ENCODE measurements around the gene MIF4GD. TPM values are rescaled to one million over a fixed set of nuclear protein-coding genes. Genes with fewer than 3 reads are reported as not detected.
"Not testable (repeated sequence)": the region's sequence is repeated elsewhere in the genome, so short reads cannot be mapped to it uniquely, and the experiment has no call there.

MIF4GD gene
- total and polyA plus RNA-seq, 2 experiments from 2014 or later = 10.7 to 14.4 TPM

- no peaks in the 10 kb centered on the region for H3K27me3 ChIP-seq (replicated peaks; ENCODE audit: insufficient read depth)
- H3K27ac ChIP-seq = no peak overlapping the region
- no peak overlapping the region for H3K4me2 ChIP-seq (ENCODE audit: unreplicated experiment)
- H3K36me3 ChIP-seq (ENCODE audit: low read depth) = no peaks in the 10 kb centered on the region
- H3K4me3 ChIP-seq = no peak overlapping the region
- H3F3A ChIP-seq (ENCODE audit: insufficient read depth) = no peaks in the 10 kb centered on the region
- in situ Hi-C loops (cut with MboI) = no loop called here
- H3K9me3 ChIP-seq (ENCODE audit: low read depth) = no peaks in the 10 kb centered on the region
- H2AFZ ChIP-seq = no peak overlapping the region
- 49 to 60% methylated on average over 7 of the region's 7 CpGs for WGBS, 2 experiments (ENCODE audit: low coverage in 1 of 2, low lambda C conversion rate in 2 of 2, missing lambda C conversion rate in 2 of 2)
- no peak for TF ChIP-seq EZH2 (IDR thresholded peaks at IDR 0.05; ENCODE audit: insufficient read depth, poor library complexity, severe bottlenecking)
- no peak for TF ChIP-seq EZH2phosphoT487 (IDR thresholded peaks at IDR 0.05; ENCODE audit: insufficient read depth, low read depth)
- no peak overlapping the region for H3K9ac ChIP-seq
- DNase-seq = no peak
- H4K20me1 ChIP-seq (ENCODE audit: insufficient read depth) = no peaks in the 10 kb centered on the region
- no peaks in the 10 kb centered on the region for H3K79me2 ChIP-seq (ENCODE audit: insufficient read depth)
- no peaks in the 10 kb centered on the region for H3K4me1 ChIP-seq (ENCODE audit: insufficient read depth)
- no peaks in the 10 kb centered on the region for H3K9me2 ChIP-seq (ENCODE audit: insufficient read depth)
Measured at GRCh38 chr17:75300280-75300679, 29.2 kb upstream of the MIF4GD start.

- no peak overlapping the region for H2AFZ ChIP-seq
- H3K9me3 ChIP-seq (ENCODE audit: low read depth) = no peaks in the 10 kb centered on the region
- no peaks in the 10 kb centered on the region for H3F3A ChIP-seq (ENCODE audit: insufficient read depth)
- H3K27me3 ChIP-seq (replicated peaks; ENCODE audit: insufficient read depth) = no peaks in the 10 kb centered on the region
- in situ Hi-C loops (cut with MboI) = no loop called here
- DNase-seq = no peak
- no peak overlapping the region for H3K27ac ChIP-seq
- no peaks in the 10 kb centered on the region for H3K36me3 ChIP-seq (ENCODE audit: low read depth)
- no peak overlapping the region for H3K4me2 ChIP-seq (ENCODE audit: unreplicated experiment)
- no peak overlapping the region for H3K9ac ChIP-seq
- H3K4me3 ChIP-seq = no peak overlapping the region
- no peaks in the 10 kb centered on the region for H3K4me1 ChIP-seq (ENCODE audit: insufficient read depth)
- 83 to 88% methylated on average over 8 of the region's 8 CpGs for WGBS, 2 experiments (ENCODE audit: low coverage in 1 of 2, low lambda C conversion rate in 2 of 2, missing lambda C conversion rate in 2 of 2)
- H4K20me1 ChIP-seq (ENCODE audit: insufficient read depth) = no peaks in the 10 kb centered on the region
- H3K79me2 ChIP-seq (ENCODE audit: insufficient read depth) = no peaks in the 10 kb centered on the region
- H3K9me2 ChIP-seq (ENCODE audit: insufficient read depth) = no peaks in the 10 kb centered on the region
- TF ChIP-seq EZH2 (IDR thresholded peaks at IDR 0.05; ENCODE audit: insufficient read depth, poor library complexity, severe bottlenecking) (no peak), EZH2phosphoT487 (IDR thresholded peaks at IDR 0.05; ENCODE audit: insufficient read depth, low read depth) (no peak)
Measured at GRCh38 chr17:75295201-75296158, 24.4 kb upstream of the MIF4GD start.

GRCh38 chr17:75292810-75293448 is 21.9 kb upstream of the MIF4GD start:
- H3K4me3 ChIP-seq; H2AFZ ChIP-seq; H3K4me1 ChIP-seq (ENCODE audit: insufficient read depth); H3K9ac ChIP-seq; H3K9me2 ChIP-seq (ENCODE audit: insufficient read depth); in situ Hi-C loops (cut with MboI); DNase-seq; H4K20me1 ChIP-seq (ENCODE audit: insufficient read depth); H3K79me2 ChIP-seq (ENCODE audit: insufficient read depth); H3K27ac ChIP-seq; H3F3A ChIP-seq (ENCODE audit: insufficient read depth); H3K27me3 ChIP-seq (replicated peaks; ENCODE audit: insufficient read depth); H3K36me3 ChIP-seq (ENCODE audit: low read depth); H3K9me3 ChIP-seq (ENCODE audit: low read depth); H3K4me2 ChIP-seq (ENCODE audit: unreplicated experiment): not testable (repeated sequence)
- WGBS, 2 experiments (ENCODE audit: low coverage in 1 of 2, low lambda C conversion rate in 2 of 2, missing lambda C conversion rate in 2 of 2) = 70 to 77% methylated on average over 12 to 16 of the region's 16 CpGs

- TF ChIP-seq EZH2 (IDR thresholded peaks at IDR 0.05; ENCODE audit: insufficient read depth, poor library complexity, severe bottlenecking) = no peak
- no peak for TF ChIP-seq EZH2phosphoT487 (IDR thresholded peaks at IDR 0.05; ENCODE audit: insufficient read depth, low read depth)
- in situ Hi-C loops (cut with MboI) = no loop called here
- H3F3A ChIP-seq (ENCODE audit: insufficient read depth) = no peaks in the 10 kb centered on the region
- H3K36me3 ChIP-seq (ENCODE audit: low read depth) = no peaks in the 10 kb centered on the region
- peak overlapping the region; percentile 91 for H3K27ac ChIP-seq
- peak; percentile 85 for DNase-seq
- H3K9me3 ChIP-seq (ENCODE audit: low read depth) = no peaks in the 10 kb centered on the region
- H3K27me3 ChIP-seq (replicated peaks; ENCODE audit: insufficient read depth) = no peaks in the 10 kb centered on the region
- H3K4me2 ChIP-seq (ENCODE audit: unreplicated experiment) = peak overlapping the region; percentile 77
- H3K79me2 ChIP-seq (ENCODE audit: insufficient read depth) = no peaks in the 10 kb centered on the region
- H3K4me3 ChIP-seq = peak overlapping the region; percentile 86
- H3K9me2 ChIP-seq (ENCODE audit: insufficient read depth) = no peaks in the 10 kb centered on the region
- H3K9ac ChIP-seq = peak overlapping the region; percentile 88
- peak overlapping the region; percentile 92 for H2AFZ ChIP-seq
- H3K4me1 ChIP-seq (ENCODE audit: insufficient read depth) = no peaks in the 10 kb centered on the region
- 2% methylated on average over 26 of the region's 26 CpGs for WGBS, 2 experiments (ENCODE audit: low coverage in 1 of 2, low lambda C conversion rate in 2 of 2, missing lambda C conversion rate in 2 of 2)
- H4K20me1 ChIP-seq (ENCODE audit: insufficient read depth) = no peaks in the 10 kb centered on the region
Measured at GRCh38 chr17:75289832-75290337, 18.9 kb upstream of the MIF4GD start.

Measured in GM23248 (cell line).